ENCODE data around the gene SMC3.

- TF ChIP-seq CTCF (IDR thresholded peaks at IDR 0.05): no peak
- TF ChIP-seq POLR2AphosphoS5 (IDR thresholded peaks at IDR 0.05): no peak
- TF ChIP-seq POLR2A (IDR thresholded peaks at IDR 0.05; ENCODE audit: low read depth): no peak
- TF ChIP-seq EP300 (IDR thresholded peaks at IDR 0.05): no peak
Observed at GRCh38 chr10:110650265-110650668, 82.8 kb downstream of the SMC3 start.
